GM19372 (cell line): ENCODE measurements around the gene COPS7A.
A peak's percentile ranks its signal among the peaks of the same experiment; 100 is the strongest.

Source experiments
- ATAC-seq: cut with Tn5 transposase; IDR thresholded peaks from one replicate; pipeline ENCODE4 v1.9.1; 2021; ENCODE audit warnings: mild to moderate bottlenecking, low read depth, moderate library complexity; ENCODE audit not compliant: unreplicated experiment

The COPS7A gene

GRCh38 chr12:6723607-6724408, at the start of gene COPS7A:
Gene COPS7A (plus strand): TSS chr12:6724046. CDS start chr12:6724657, 611 bp downstream.
- peak; percentile 92 for ATAC-seq

- ATAC-seq = no peak
These were observed 46.9 kb upstream of the COPS7A start for GRCh38 chr12:6676962-6677361.

- ATAC-seq = no peak
These were observed 39.2 kb upstream of the COPS7A start for GRCh38 chr12:6684609-6685008.

GRCh38 chr12:6685814-6686213, 38.0 kb upstream of the COPS7A start:
- no peak for ATAC-seq

- no peak for ATAC-seq
These were observed 35.3 kb upstream of the COPS7A start for GRCh38 chr12:6688543-6688998.

GRCh38 chr12:6688999-6689882, 34.6 kb upstream of the COPS7A start, which contains the start of gene ZNF384:
Gene ZNF384 (minus strand): TSS chr12:6689375. CDS start chr12:6679520, 9,855 bp downstream.
- ATAC-seq = peak; percentile 84

GRCh38 chr12:6691473-6691872, 32.4 kb upstream of the COPS7A start:
- ATAC-seq = no peak

GRCh38 chr12:6692888-6693287, 31.0 kb upstream of the COPS7A start:
- ATAC-seq = no peak

GRCh38 chr12:6693832-6694355, 30.0 kb upstream of the COPS7A start:
- ATAC-seq = no peak

GRCh38 chr12:6694701-6695100, 29.1 kb upstream of the COPS7A start:
- no peak for ATAC-seq

GRCh38 chr12:6695313-6696045, 28.4 kb upstream of the COPS7A start:
- ATAC-seq = no peak

- no peak for ATAC-seq
These were observed 26.9 kb upstream of the COPS7A start for GRCh38 chr12:6696690-6697583.

GRCh38 chr12:6697584-6698351, 26.1 kb upstream of the COPS7A start:
- ATAC-seq = no peak

GRCh38 chr12:6698352-6699046, 25.3 kb upstream of the COPS7A start:
- ATAC-seq = no peak

- no peak for ATAC-seq
These were observed 24.4 kb upstream of the COPS7A start for GRCh38 chr12:6699259-6699988.

GRCh38 chr12:6699989-6700645, 23.7 kb upstream of the COPS7A start:
- ATAC-seq = no peak

- ATAC-seq = no peak
These were observed 23.2 kb upstream of the COPS7A start, which contains the start of gene PIANP for GRCh38 chr12:6700646-6701051. Gene PIANP (minus strand): TSS chr12:6700815. CDS start chr12:6698061, 2,754 bp downstream.
